Astrocyte of the cerebellum (primary cell): ENCODE data around the gene CDK19.

Source experiments
- DNase-seq: peaks from one replicate; pipeline ENCODE4 v3.0.0-alpha.2; 2011; ENCODE audit warnings: low read depth
- H3K4me3 ChIP-seq: 2 replicates; pipeline ENCODE4 v1.5.1; 2011; ENCODE audit warnings: mild to moderate bottlenecking, low read depth, low read length, moderate library complexity
- CTCF ChIP-seq: IDR thresholded peaks from 2 replicates; pipeline ENCODE4 v1.5.1; 2012; ENCODE audit warnings: low read length, low read depth, moderate library complexity, mild to moderate bottlenecking; ENCODE audit errors: missing control alignments
- in situ Hi-C: cut with HindIII; loops from 2 replicates; pipeline ENCODE4 v1.10.0; 2017; ENCODE audit warnings: low sequenced_read_pairs

CDK19 gene

GRCh38 chr6:110653381-110653780 lies 161.9 kb downstream of the CDK19 start:
- TF ChIP-seq CTCF = no peak
- H3K4me3 ChIP-seq = no peak overlapping the region
- no peak for DNase-seq
- in situ Hi-C loops = no loop called here

- in situ Hi-C loops = no loop called here
- no peak for TF ChIP-seq CTCF
- no peak overlapping the region for H3K4me3 ChIP-seq
- no peak for DNase-seq
Measured at GRCh38 chr6:110652520-110652919, 162.7 kb downstream of the CDK19 start.

- DNase-seq = no peak
Measured at GRCh38 chr6:110650755-110651154, 164.5 kb downstream of the CDK19 start.

GRCh38 chr6:110649704-110650103 lies 165.6 kb downstream of the CDK19 start:
- TF ChIP-seq CTCF = no peak
- in situ Hi-C loops = no loop called here
- no peak overlapping the region for H3K4me3 ChIP-seq
- no peak for DNase-seq

More at GRCh38 chr6:110650755-110651154, 164.5 kb downstream of the CDK19 start:
- TF ChIP-seq CTCF = no peak
- in situ Hi-C loops = no loop called here
- H3K4me3 ChIP-seq = no peak overlapping the region

- in situ Hi-C loops = no loop called here
- no peak for DNase-seq
- H3K4me3 ChIP-seq = no peak overlapping the region
- TF ChIP-seq CTCF = peak; percentile 32
Measured at GRCh38 chr6:110646951-110647910, 168.0 kb downstream of the CDK19 start.

GRCh38 chr6:110646419-110646698 lies 168.9 kb downstream of the CDK19 start:
- no peak for TF ChIP-seq CTCF
- DNase-seq = no peak
- H3K4me3 ChIP-seq = no peak overlapping the region
- in situ Hi-C loops = no loop called here
